Esophagus (tissue), 2 donors: ENCODE measurements around the gene ITPR1. TPM values are rescaled to one million over a fixed set of nuclear protein-coding genes. Genes with fewer than 3 reads are reported as not detected.

ENCODE experiments used
- H3K27ac ChIP-seq, 2 donors: one replicate each; pipeline ENCODE4 v1.5.1; 2013; ENCODE audit warnings: low read depth in 2 of 2, mild to moderate bottlenecking in 2 of 2, inconsistent platforms in 1 of 2, low read length in 1 of 2, moderate library complexity in 1 of 2
- H3K27me3 ChIP-seq, 2 donors: one replicate each; pipeline ENCODE4 v1.6.1; 2013; ENCODE audit warnings: low read length in 2 of 2, control low read depth in 1 of 2, mild to moderate bottlenecking in 1 of 2; ENCODE audit not compliant: insufficient read depth in 2 of 2, control insufficient read depth in 1 of 2
- H3K36me3 ChIP-seq, 2 donors: one replicate each; pipeline ENCODE4 v1.6.1; 2013; ENCODE audit warnings: low read length in 1 of 2; ENCODE audit not compliant: control insufficient read depth in 2 of 2, insufficient read depth in 2 of 2
- H3K4me1 ChIP-seq, 2 donors: one replicate each; pipeline ENCODE4 v1.6.1; 2013; ENCODE audit warnings: low read length in 1 of 2; ENCODE audit not compliant: control insufficient read depth in 2 of 2, insufficient read depth in 2 of 2
- H3K4me3 ChIP-seq, 2 donors: one replicate each; pipeline ENCODE4 v1.5.1; 2013; ENCODE audit warnings: low read length in 2 of 2, mild to moderate bottlenecking in 2 of 2, low read depth in 1 of 2, moderate library complexity in 1 of 2
- H3K9me3 ChIP-seq, 2 donors: one replicate each; pipeline ENCODE4 v1.6.1; 2013; ENCODE audit warnings: mild to moderate bottlenecking in 2 of 2, low read depth in 1 of 2, low read length in 1 of 2, moderate library complexity in 1 of 2; ENCODE audit not compliant: control insufficient read depth in 2 of 2, insufficient read depth in 1 of 2
- WGBS, 2 donors: extraction: QIAGEN DNeasy Blood & Tissue Kit; methylation state at CpG; one replicate each; pipeline ENCODE4 v1.1.7; 2013; 5-methylcytosine and 5-hydroxymethylcytosine counted together
- polyA plus RNA-seq, 2 donors: library from polyadenylated mRNA; stranded (reverse); fragments of 200-250 nt; gene quantifications; one replicate each; pipeline ENCODE4 v1.2.3, GENCODE V29; 2013
- donor health status: healthy with polysubstance abuse.
- donor health status: Bipolar disorder and iron deficiency.

ITPR1 gene
- polyA plus RNA-seq, 2 donors, result 7.5 to 16.3 TPM

- H3K27ac ChIP-seq, result no peak overlapping the region
- no peaks in the 10 kb centered on the region for H3K27me3 ChIP-seq
- no peak overlapping the region for H3K4me3 ChIP-seq
- no peaks in the 10 kb centered on the region for H3K36me3 ChIP-seq
- H3K4me1 ChIP-seq, result no peaks in the 10 kb centered on the region
- no peaks in the 10 kb centered on the region for H3K9me3 ChIP-seq
- 92% methylated on average over 3 of the region's 3 CpGs for WGBS, 2 donors
These were observed 30.6 kb upstream of the ITPR1 start for GRCh38 chr3:4462369-4463040.

- Histone ChIP-seq H3K27ac (no peak overlapping the region), H3K4me3 (no peak overlapping the region), H3K36me3 (no peaks in the 10 kb centered on the region), H3K4me1 (no peaks in the 10 kb centered on the region), H3K27me3 (no peaks in the 10 kb centered on the region), H3K9me3 (no peaks in the 10 kb centered on the region)
- 75 to 79% methylated on average over 1 of the region's 1 CpG for WGBS, 2 donors
These were observed 28.6 kb upstream of the ITPR1 start for GRCh38 chr3:4464576-4464975.

- Histone ChIP-seq H3K36me3 (no peaks in the 10 kb centered on the region), H3K27ac (peak within 1 kb of the TSS; percentile 81 to 96), H3K4me3 (peak within 1 kb of the TSS; percentile 95 to 97), H3K27me3 (no peaks in the 10 kb centered on the region), H3K9me3 (no peaks in the 10 kb centered on the region), H3K4me1 (no peaks in the 10 kb centered on the region)
- 1% methylated on average over 42 to 47 of the region's 47 CpGs for WGBS, 2 donors
These were observed 26.2 kb upstream of the ITPR1 start, which contains the start of gene SUMF1 for GRCh38 chr3:4466741-4467521. SUMF1 (minus strand) TSS chr3:4467269; CDS start chr3:4467245, 24 bp downstream.

- Histone ChIP-seq H3K4me1 (no peaks in the 10 kb centered on the region), H3K27me3 (no peaks in the 10 kb centered on the region), H3K9me3 (no peaks in the 10 kb centered on the region), H3K4me3 (peak overlapping the region in 1 of 2 donors; percentile 97), H3K27ac (peak overlapping the region in 1 of 2 donors; percentile 96), H3K36me3 (no peaks in the 10 kb centered on the region)
- WGBS, 2 donors, result 71 to 72% methylated on average over 13 of the region's 13 CpGs
These were observed 25.7 kb upstream of the ITPR1 start for GRCh38 chr3:4467522-4467867.

GRCh38 chr3:4471907-4472306 is 21.2 kb upstream of the ITPR1 start:
- H3K4me3 ChIP-seq, result no peak overlapping the region
- WGBS, 2 donors, result 36 to 44% methylated on average over 1 of the region's 1 CpG
- no peaks in the 10 kb centered on the region for H3K4me1 ChIP-seq
- no peaks in the 10 kb centered on the region for H3K36me3 ChIP-seq
- H3K27me3 ChIP-seq, result no peaks in the 10 kb centered on the region
- H3K9me3 ChIP-seq, result no peaks in the 10 kb centered on the region
- H3K27ac ChIP-seq, result no peak overlapping the region

GRCh38 chr3:4472312-4472711 is 20.8 kb upstream of the ITPR1 start:
- Histone ChIP-seq H3K4me1 (no peaks in the 10 kb centered on the region), H3K27me3 (no peaks in the 10 kb centered on the region), H3K27ac (no peak overlapping the region), H3K36me3 (no peaks in the 10 kb centered on the region), H3K4me3 (no peak overlapping the region), H3K9me3 (no peaks in the 10 kb centered on the region)
- 86 to 99% methylated on average over 2 of the region's 2 CpGs for WGBS, 2 donors

- Histone ChIP-seq H3K36me3 (no peaks in the 10 kb centered on the region), H3K27me3 (no peaks in the 10 kb centered on the region), H3K4me3 (no peak overlapping the region), H3K4me1 (no peaks in the 10 kb centered on the region), H3K27ac (no peak overlapping the region), H3K9me3 (no peaks in the 10 kb centered on the region)
- WGBS, 2 donors, result 76 to 85% methylated on average over 2 of the region's 2 CpGs
These were observed 20.4 kb upstream of the ITPR1 start for GRCh38 chr3:4472766-4473165.

GRCh38 chr3:4474683-4475490 is 18.3 kb upstream of the ITPR1 start:
- 53 to 54% methylated on average over 7 of the region's 7 CpGs for WGBS, 2 donors

GRCh38 chr3:4475804-4476203 is 17.3 kb upstream of the ITPR1 start:
- no peak overlapping the region for H3K4me3 ChIP-seq
- no peaks in the 10 kb centered on the region for H3K36me3 ChIP-seq
- no peaks in the 10 kb centered on the region for H3K27me3 ChIP-seq
- H3K9me3 ChIP-seq, result no peaks in the 10 kb centered on the region
- H3K27ac ChIP-seq, result no peak overlapping the region
- H3K4me1 ChIP-seq, result no peaks in the 10 kb centered on the region

More at GRCh38 chr3:4474683-4475490, 18.3 kb upstream of the ITPR1 start:
- peak overlapping the region in 1 of 2 donors; percentile 10 for H3K27ac ChIP-seq
- no peaks in the 10 kb centered on the region for H3K36me3 ChIP-seq
- no peaks in the 10 kb centered on the region for H3K9me3 ChIP-seq
- no peaks in the 10 kb centered on the region for H3K27me3 ChIP-seq
- H3K4me3 ChIP-seq, result no peak overlapping the region
- no peaks in the 10 kb centered on the region for H3K4me1 ChIP-seq
